Keratinocyte (primary cell): ENCODE measurements around the gene LENG1.

Experiments
- EZH2 ChIP-seq: IDR thresholded peaks from one replicate; pipeline ENCODE4 v1.6.1; 2012; ENCODE audit warnings: inconsistent platforms, mild to moderate bottlenecking, low read length, moderate library complexity
- TF ChIP-seq, protein P1 (sequence below), 3 experiments: IDR thresholded peaks in 1 of 3; conservative IDR thresholded peaks in 1 of 3; optimal IDR thresholded peaks in 1 of 3; 2 replicates in 2 of 3; 3 replicates in 1 of 3; pipeline versions ENCODE3 to v1.5.1; 2011; ENCODE audit warnings: low read length in 3 of 3, mild to moderate bottlenecking in 3 of 3, moderate library complexity in 2 of 3, control low read depth in 1 of 3, inconsistent platforms in 1 of 3; ENCODE audit not compliant: insufficient read depth in 2 of 3; ENCODE audit errors: extremely low read depth in 1 of 3

DNA sequence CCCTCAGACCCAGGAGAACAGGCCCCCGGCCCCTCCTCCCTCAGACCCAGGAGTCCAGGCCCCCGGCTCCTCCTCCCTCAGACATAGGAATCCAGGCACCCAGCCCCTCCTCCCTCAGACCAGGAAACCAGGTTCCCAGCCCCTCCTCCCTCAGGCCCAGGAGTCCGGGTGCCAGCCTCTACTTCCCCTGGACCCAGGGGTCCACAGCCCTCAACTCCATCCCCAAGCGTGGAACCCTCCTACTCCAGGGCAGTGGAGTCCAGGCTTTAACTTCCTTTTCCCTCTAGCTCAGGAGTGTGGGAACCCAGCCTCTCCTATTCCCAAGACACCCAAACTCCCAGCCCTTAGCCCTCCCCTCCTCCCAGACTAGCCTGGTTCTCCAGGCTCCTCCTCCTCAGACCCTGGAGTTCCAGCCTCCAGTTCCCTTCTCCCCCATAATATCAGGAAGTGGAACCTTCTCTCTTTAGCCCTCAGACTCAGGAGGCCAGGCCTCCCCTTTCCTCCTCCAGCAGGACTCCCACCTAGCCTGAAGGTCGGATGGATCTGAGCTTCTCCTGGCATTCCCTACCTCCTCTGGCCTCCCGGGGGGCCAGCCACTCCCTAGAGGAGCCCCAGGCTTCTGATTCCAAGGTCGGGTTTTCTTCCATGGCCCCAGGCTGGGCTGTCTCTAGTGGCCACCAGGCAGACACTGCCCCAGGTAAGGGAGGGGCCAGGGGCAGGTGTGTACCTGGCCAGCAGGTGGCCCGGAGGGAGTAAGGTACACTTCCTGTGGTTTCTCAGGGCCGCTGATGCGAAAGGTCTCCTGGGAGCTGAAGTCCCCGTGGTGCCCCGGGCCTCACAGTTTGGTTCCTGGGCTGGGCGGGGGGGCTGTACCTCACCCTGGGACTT, 13.2 kb upstream of the LENG1 start, which contains the start of gene TMC4:
- TF ChIP-seq, protein P1, sequence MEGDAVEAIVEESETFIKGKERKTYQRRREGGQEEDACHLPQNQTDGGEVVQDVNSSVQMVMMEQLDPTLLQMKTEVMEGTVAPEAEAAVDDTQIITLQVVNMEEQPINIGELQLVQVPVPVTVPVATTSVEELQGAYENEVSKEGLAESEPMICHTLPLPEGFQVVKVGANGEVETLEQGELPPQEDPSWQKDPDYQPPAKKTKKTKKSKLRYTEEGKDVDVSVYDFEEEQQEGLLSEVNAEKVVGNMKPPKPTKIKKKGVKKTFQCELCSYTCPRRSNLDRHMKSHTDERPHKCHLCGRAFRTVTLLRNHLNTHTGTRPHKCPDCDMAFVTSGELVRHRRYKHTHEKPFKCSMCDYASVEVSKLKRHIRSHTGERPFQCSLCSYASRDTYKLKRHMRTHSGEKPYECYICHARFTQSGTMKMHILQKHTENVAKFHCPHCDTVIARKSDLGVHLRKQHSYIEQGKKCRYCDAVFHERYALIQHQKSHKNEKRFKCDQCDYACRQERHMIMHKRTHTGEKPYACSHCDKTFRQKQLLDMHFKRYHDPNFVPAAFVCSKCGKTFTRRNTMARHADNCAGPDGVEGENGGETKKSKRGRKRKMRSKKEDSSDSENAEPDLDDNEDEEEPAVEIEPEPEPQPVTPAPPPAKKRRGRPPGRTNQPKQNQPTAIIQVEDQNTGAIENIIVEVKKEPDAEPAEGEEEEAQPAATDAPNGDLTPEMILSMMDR (optimal IDR thresholded peaks at IDR 0.05 in 1 of 3, IDR thresholded peaks at IDR 0.05 in 1 of 3, conservative IDR thresholded peaks at IDR 0.05 in 1 of 3; ENCODE audit: extremely low read depth in 1 of 3, insufficient read depth in 2 of 3, low read length in 3 of 3) = peak; percentile 39 to 42 (median 42)
- TF ChIP-seq EZH2 = no peak
